ENCODE data around the gene IFT88.

The IFT88 gene

GRCh38 chr13:20709782-20710181 is 142.8 kb downstream of the IFT88 start:
- H3K27me3 ChIP-seq (replicated peaks; ENCODE audit: insufficient read depth, low read length) = no peaks in the 10 kb centered on the region
- H3K9ac ChIP-seq (ENCODE audit: low read length) = no peak overlapping the region
- no peak overlapping the region for H3K4me3 ChIP-seq (ENCODE audit: low read length)
- H4K20me1 ChIP-seq (ENCODE audit: insufficient read depth, low read length) = no peaks in the 10 kb centered on the region
- no peak overlapping the region for H3K4me2 ChIP-seq (ENCODE audit: low read depth, low read length)
- no peaks in the 10 kb centered on the region for H3F3A ChIP-seq (ENCODE audit: insufficient read depth, low read length)
- no peaks in the 10 kb centered on the region for H3K4me1 ChIP-seq (ENCODE audit: low read length)
- no peak for TF ChIP-seq EZH2 (optimal IDR thresholded peaks at IDR 0.05; ENCODE audit: low read depth, low read length)
- no peak for TF ChIP-seq EZH2phosphoT487 (IDR thresholded peaks at IDR 0.05; ENCODE audit: low read length)
- TF ChIP-seq CTCF (IDR thresholded peaks at IDR 0.05; ENCODE audit: low read length) = no peak
- no peak overlapping the region for H2AFZ ChIP-seq (ENCODE audit: low read length)
- H3K27ac ChIP-seq (ENCODE audit: low read length) = no peak overlapping the region
- no peaks in the 10 kb centered on the region for H3K36me3 ChIP-seq (replicated peaks; ENCODE audit: insufficient read depth, low read length)
- no peaks in the 10 kb centered on the region for H3K9me2 ChIP-seq (replicated peaks; ENCODE audit: insufficient read depth, low read length)
- no peaks in the 10 kb centered on the region for H3K9me3 ChIP-seq (replicated peaks; ENCODE audit: insufficient read depth, low read length)
- no peaks in the 10 kb centered on the region for H3K79me2 ChIP-seq (ENCODE audit: low read length)
- DNase-seq = no peak

GRCh38 chr13:20711301-20712044 is 144.5 kb downstream of the IFT88 start:
- H3K4me2 ChIP-seq (ENCODE audit: low read depth, low read length) = no peak overlapping the region
- no peaks in the 10 kb centered on the region for H3F3A ChIP-seq (ENCODE audit: insufficient read depth, low read length)
- no peak overlapping the region for H3K27ac ChIP-seq (ENCODE audit: low read length)
- H3K27me3 ChIP-seq (replicated peaks; ENCODE audit: insufficient read depth, low read length) = no peaks in the 10 kb centered on the region
- DNase-seq = no peak
- H4K20me1 ChIP-seq (ENCODE audit: insufficient read depth, low read length) = no peaks in the 10 kb centered on the region
- no peak overlapping the region for H3K4me3 ChIP-seq (ENCODE audit: low read length)
- H3K9me3 ChIP-seq (replicated peaks; ENCODE audit: insufficient read depth, low read length) = no peaks in the 10 kb centered on the region
- no peak overlapping the region for H2AFZ ChIP-seq (ENCODE audit: low read length)
- no peak for TF ChIP-seq EZH2 (optimal IDR thresholded peaks at IDR 0.05; ENCODE audit: low read depth, low read length)
- TF ChIP-seq EZH2phosphoT487 (IDR thresholded peaks at IDR 0.05; ENCODE audit: low read length) = no peak
- TF ChIP-seq CTCF (IDR thresholded peaks at IDR 0.05; ENCODE audit: low read length) = no peak
- H3K79me2 ChIP-seq (ENCODE audit: low read length) = no peaks in the 10 kb centered on the region
- no peaks in the 10 kb centered on the region for H3K36me3 ChIP-seq (replicated peaks; ENCODE audit: insufficient read depth, low read length)
- no peak overlapping the region for H3K9ac ChIP-seq (ENCODE audit: low read length)
- no peaks in the 10 kb centered on the region for H3K4me1 ChIP-seq (ENCODE audit: low read length)
- no peaks in the 10 kb centered on the region for H3K9me2 ChIP-seq (replicated peaks; ENCODE audit: insufficient read depth, low read length)

GRCh38 chr13:20713014-20713376 is 146.0 kb downstream of the IFT88 start:
- Histone ChIP-seq H4K20me1 (ENCODE audit: insufficient read depth, low read length) (no peaks in the 10 kb centered on the region), H3K27me3 (replicated peaks; ENCODE audit: insufficient read depth, low read length) (no peaks in the 10 kb centered on the region), H3K9me2 (replicated peaks; ENCODE audit: insufficient read depth, low read length) (no peaks in the 10 kb centered on the region), H3K4me1 (ENCODE audit: low read length) (no peaks in the 10 kb centered on the region), H3K36me3 (replicated peaks; ENCODE audit: insufficient read depth, low read length) (no peaks in the 10 kb centered on the region), H3K27ac (ENCODE audit: low read length) (no peak overlapping the region), H3K9ac (ENCODE audit: low read length) (no peak overlapping the region), H3F3A (ENCODE audit: insufficient read depth, low read length) (no peaks in the 10 kb centered on the region), H2AFZ (ENCODE audit: low read length) (peak overlapping the region; percentile 63), H3K4me2 (ENCODE audit: low read depth, low read length) (peak overlapping the region; percentile 54; the same call in 1 of the 2 replicates), H3K79me2 (ENCODE audit: low read length) (no peaks in the 10 kb centered on the region), H3K9me3 (replicated peaks; ENCODE audit: insufficient read depth, low read length) (no peaks in the 10 kb centered on the region), H3K4me3 (ENCODE audit: low read length) (peak overlapping the region; percentile 43; the same call in 1 of the 2 replicates)
- peak; percentile 36 for DNase-seq
- TF ChIP-seq CTCF (IDR thresholded peaks at IDR 0.05; ENCODE audit: low read length) (no peak), EZH2 (optimal IDR thresholded peaks at IDR 0.05; ENCODE audit: low read depth, low read length) (no peak), EZH2phosphoT487 (IDR thresholded peaks at IDR 0.05; ENCODE audit: low read length) (no peak)

All from MM.1S (cell line).